DOHH2 (cell line): ENCODE measurements around the gene PSTK.

Source experiments
- H3F3A ChIP-seq: fragments of 200-600 bp; sonication (generic), shearing (Covaris generic); 2 replicates; pipeline ENCODE4 v1.6.0; 2016; ENCODE audit warnings: antibody characterized with exemption, mild to moderate bottlenecking; ENCODE audit not compliant: control insufficient read depth, insufficient read depth
- H3K27ac ChIP-seq: fragments of 200-600 bp; sonication (generic); 2 replicates; pipeline ENCODE4 v1.5.1; 2014; ENCODE audit warnings: low read depth, mild to moderate bottlenecking, low read length, moderate library complexity
- H3K27me3 ChIP-seq: fragments of 200-600 bp; sonication (generic); 2 replicates; pipeline ENCODE4 v1.6.1; 2014; ENCODE audit warnings: mild to moderate bottlenecking, low read length, mixed read lengths; ENCODE audit not compliant: control insufficient read depth
- H3K36me3 ChIP-seq: fragments of 200-600 bp; sonication (generic); 2 replicates; pipeline ENCODE4 v1.6.1; 2014; ENCODE audit warnings: mild to moderate bottlenecking, low read length, moderate library complexity, mixed read lengths; ENCODE audit not compliant: control insufficient read depth
- H3K4me1 ChIP-seq: fragments of 200-600 bp; sonication (generic); 2 replicates; pipeline ENCODE4 v1.6.1; 2014; ENCODE audit warnings: mild to moderate bottlenecking, low read length, mixed read lengths; ENCODE audit not compliant: control insufficient read depth
- H3K4me2 ChIP-seq: fragments of 200-600 bp; sonication (generic); 2 replicates; pipeline ENCODE4 v1.6.0; 2014; ENCODE audit warnings: mild to moderate bottlenecking, low read length, moderate library complexity
- H3K4me3 ChIP-seq: fragments of 200-600 bp; sonication (generic); 2 replicates; pipeline ENCODE4 v1.5.1; 2014; ENCODE audit warnings: mild to moderate bottlenecking, low read length, mixed read lengths
- H3K79me2 ChIP-seq: fragments of 200-600 bp; sonication (generic); 2 replicates; pipeline ENCODE4 v1.6.1; 2014; ENCODE audit warnings: mild to moderate bottlenecking, low read length, mixed read lengths; ENCODE audit not compliant: control insufficient read depth
- H3K9me2 ChIP-seq: fragments of 200-600 bp; sonication (generic); replicated peaks from 2 replicates; pipeline ENCODE4 v1.6.1; 2014; ENCODE audit warnings: mild to moderate bottlenecking, low read length, mixed read lengths; ENCODE audit not compliant: control insufficient read depth
- H3K9me3 ChIP-seq: fragments of 200-600 bp; sonication (generic); 2 replicates; pipeline ENCODE4 v1.6.1; 2014; ENCODE audit warnings: antibody characterized with exemption, low read length, mixed read lengths; ENCODE audit not compliant: control insufficient read depth, insufficient read depth
- H4K20me1 ChIP-seq: fragments of 200-600 bp; sonication (generic); 2 replicates; pipeline ENCODE4 v1.6.0; 2014; ENCODE audit warnings: low read depth, mild to moderate bottlenecking, antibody characterized with exemption, low read length, moderate library complexity; ENCODE audit not compliant: control insufficient read depth, insufficient read depth
- CTCF ChIP-seq: fragments of 200-600 bp; sonication (generic); IDR thresholded peaks from one replicate; pipeline ENCODE4 v1.5.1; 2014; ENCODE audit warnings: antibody characterized with exemption, mild to moderate bottlenecking, low read depth, low read length; ENCODE audit not compliant: poor library complexity, severe bottlenecking
- EZH2phosphoT487 ChIP-seq: fragments of 200-600 bp; sonication (generic); IDR thresholded peaks from 2 replicates; pipeline ENCODE4 v1.6.1; 2017; ENCODE audit warnings: borderline replicate concordance, mild to moderate bottlenecking, antibody characterized with exemption, low read length, moderate library complexity, mixed read lengths

Gene PSTK

GRCh38 chr10:123019264-123019663 lies 39.1 kb downstream of the PSTK start:
- TF ChIP-seq EZH2phosphoT487 (no peak), CTCF (no peak)
- no peaks in the 10 kb centered on the region for H3K9me2 ChIP-seq
- H4K20me1 ChIP-seq = no peaks in the 10 kb centered on the region
- no peak overlapping the region for H3K4me2 ChIP-seq
- no peaks in the 10 kb centered on the region for H3K79me2 ChIP-seq
- no peaks in the 10 kb centered on the region for H3F3A ChIP-seq
- no peaks in the 10 kb centered on the region for H3K36me3 ChIP-seq
- H3K27me3 ChIP-seq = no peaks in the 10 kb centered on the region
- no peaks in the 10 kb centered on the region for H3K9me3 ChIP-seq
- peaks cover 4% of the 10 kb centered on the region; the same call in 1 of the 2 replicates for H3K4me1 ChIP-seq
- no peak overlapping the region for H3K27ac ChIP-seq
- no peak overlapping the region for H3K4me3 ChIP-seq

- no peaks in the 10 kb centered on the region for H3K9me2 ChIP-seq
- H3K27ac ChIP-seq = no peak overlapping the region
- no peaks in the 10 kb centered on the region for H3K79me2 ChIP-seq
- H3K4me2 ChIP-seq = no peak overlapping the region
- H3K36me3 ChIP-seq = no peaks in the 10 kb centered on the region
- no peaks in the 10 kb centered on the region for H3K27me3 ChIP-seq
- no peaks in the 10 kb centered on the region for H4K20me1 ChIP-seq
- TF ChIP-seq CTCF (no peak), EZH2phosphoT487 (no peak)
- no peak overlapping the region for H3K4me3 ChIP-seq
- no peaks in the 10 kb centered on the region for H3K9me3 ChIP-seq
- H3K4me1 ChIP-seq = peaks cover 4% of the 10 kb centered on the region; the same call in 1 of the 2 replicates
- no peaks in the 10 kb centered on the region for H3F3A ChIP-seq
These were observed 39.9 kb downstream of the PSTK start for GRCh38 chr10:123019941-123020703.

- no peak overlapping the region for H3K27ac ChIP-seq
- H3K9me2 ChIP-seq = no peaks in the 10 kb centered on the region
- peaks cover 14% of the 10 kb centered on the region for H3K4me1 ChIP-seq
- H3K79me2 ChIP-seq = no peaks in the 10 kb centered on the region
- no peaks in the 10 kb centered on the region for H3K36me3 ChIP-seq
- no peak overlapping the region for H3K4me2 ChIP-seq
- H4K20me1 ChIP-seq = no peaks in the 10 kb centered on the region
- H3K27me3 ChIP-seq = no peaks in the 10 kb centered on the region
- no peaks in the 10 kb centered on the region for H3F3A ChIP-seq
- H3K9me3 ChIP-seq = no peaks in the 10 kb centered on the region
- H3K4me3 ChIP-seq = no peak overlapping the region
- TF ChIP-seq EZH2phosphoT487 (no peak), CTCF (peak; percentile 68)
These were observed 41.3 kb downstream of the PSTK start for GRCh38 chr10:123021517-123021916.
